Right kidney (tissue), 1 donor: Measurements from ENCODE around the gene CPA4.

Source experiments
- DNase-seq: peaks from one replicate; pipeline ENCODE4 v3.0.0-alpha.2; 2016

The CPA4 gene

GRCh38 chr7:130274983-130275591, 17.9 kb upstream of the CPA4 start:
- DNase-seq: peak; percentile 49

- DNase-seq: no peak
Observed at GRCh38 chr7:130275826-130276297, 17.1 kb upstream of the CPA4 start.

- DNase-seq: no peak
Observed at GRCh38 chr7:130276796-130277762, 15.9 kb upstream of the CPA4 start.

- DNase-seq: peak; percentile 78
Observed at GRCh38 chr7:130277763-130278643, 15.0 kb upstream of the CPA4 start.

GRCh38 chr7:130278860-130279259, 14.1 kb upstream of the CPA4 start:
- no peak for DNase-seq

GRCh38 chr7:130279286-130279685, 13.7 kb upstream of the CPA4 start:
- DNase-seq: no peak

- DNase-seq: no peak
Observed at GRCh38 chr7:130279906-130280305, 13.1 kb upstream of the CPA4 start.

GRCh38 chr7:130281260-130281659, 11.7 kb upstream of the CPA4 start:
- DNase-seq: no peak

- DNase-seq: no peak
Observed at GRCh38 chr7:130286881-130287280, 6.1 kb upstream of the CPA4 start.

GRCh38 chr7:130288168-130288567, 4.8 kb upstream of the CPA4 start:
- DNase-seq: no peak

GRCh38 chr7:130288829-130289228, 4.1 kb upstream of the CPA4 start:
- no peak for DNase-seq

GRCh38 chr7:130289478-130289877, 3.5 kb upstream of the CPA4 start:
- DNase-seq: no peak

- DNase-seq: no peak
Observed at GRCh38 chr7:130290745-130291144, 2.2 kb upstream of the CPA4 start.

GRCh38 chr7:130293521-130293920, 560 bp downstream of the CPA4 start:
- no peak for DNase-seq

- no peak for DNase-seq
Observed at GRCh38 chr7:130294314-130294713, 1.4 kb downstream of the CPA4 start.

GRCh38 chr7:130296221-130296951, 3.4 kb downstream of the CPA4 start:
- no peak for DNase-seq

GRCh38 chr7:130297628-130298543, 4.9 kb downstream of the CPA4 start:
- peak; percentile 43 for DNase-seq

- no peak for DNase-seq
Observed at GRCh38 chr7:130298544-130299326, 5.8 kb downstream of the CPA4 start.

GRCh38 chr7:130299866-130300265, 6.9 kb downstream of the CPA4 start:
- no peak for DNase-seq

- DNase-seq: no peak
Observed at GRCh38 chr7:130301501-130302020, 8.6 kb downstream of the CPA4 start.
